ENCODE data around the gene WDR43. TPM values are rescaled to one million over a fixed set of nuclear protein-coding genes. Genes with fewer than 3 reads are reported as not detected.

The WDR43 gene
- total and polyA plus RNA-seq, 4 donors, result 9.0 to 53.1 (median 29.3) TPM

GRCh38 chr2:28905533-28905932 lies 11.1 kb downstream of the WDR43 start:
- no peaks in the 10 kb centered on the region for H3K4me1 ChIP-seq (ENCODE audit: control insufficient read depth in 1 of 2, insufficient read depth in 2 of 2, low read length in 2 of 2)
- WGBS, 2 donors, result 96 to 98% methylated on average over 3 of the region's 3 CpGs
- intact Hi-C loops (cut with DNase I), result no loop called here
- no peaks in the 10 kb centered on the region for H3K9me3 ChIP-seq (ENCODE audit: control insufficient read depth, low read length)
- ATAC-seq (ENCODE audit: low FRiP score) (no peak), DNase-seq (no peak)
- no peaks in the 10 kb centered on the region for H3K27me3 ChIP-seq (ENCODE audit: control insufficient read depth in 1 of 2, insufficient read depth in 2 of 2, low read length in 1 of 2)
- H3K4me3 ChIP-seq (ENCODE audit: low read length in 2 of 2), result no peak overlapping the region
- peaks cover 4 to 8% of the 10 kb centered on the region in 2 donors for H3K36me3 ChIP-seq (ENCODE audit: control insufficient read depth in 1 of 2, insufficient read depth in 2 of 2, low read length in 1 of 2)
- no peak overlapping the region for H3K27ac ChIP-seq (ENCODE audit: low read depth in 1 of 2, low read length in 2 of 2)

GRCh38 chr2:28906376-28906775 lies 11.9 kb downstream of the WDR43 start:
- Histone ChIP-seq H3K27ac (ENCODE audit: low read depth in 1 of 2, low read length in 2 of 2) (no peak overlapping the region), H3K27me3 (ENCODE audit: control insufficient read depth in 1 of 2, insufficient read depth in 2 of 2, low read length in 1 of 2) (no peaks in the 10 kb centered on the region), H3K9me3 (ENCODE audit: control insufficient read depth, low read length) (no peaks in the 10 kb centered on the region), H3K36me3 (ENCODE audit: control insufficient read depth in 1 of 2, insufficient read depth in 2 of 2, low read length in 1 of 2) (peaks cover 4 to 8% of the 10 kb centered on the region in 2 donors), H3K4me3 (ENCODE audit: low read length in 2 of 2) (no peak overlapping the region), H3K4me1 (ENCODE audit: control insufficient read depth in 1 of 2, insufficient read depth in 2 of 2, low read length in 2 of 2) (no peaks in the 10 kb centered on the region)
- DNase-seq (no peak), ATAC-seq (ENCODE audit: low FRiP score) (no peak)
- intact Hi-C loops (cut with DNase I), result no loop called here
- WGBS, 2 donors, result 90 to 94% methylated on average over 4 of the region's 4 CpGs

GRCh38 chr2:28906821-28907220 lies 12.4 kb downstream of the WDR43 start:
- H3K27ac ChIP-seq (ENCODE audit: low read depth in 1 of 2, low read length in 2 of 2), result no peak overlapping the region
- ATAC-seq (ENCODE audit: low FRiP score) (no peak), DNase-seq (no peak)
- no peaks in the 10 kb centered on the region for H3K27me3 ChIP-seq (ENCODE audit: control insufficient read depth in 1 of 2, insufficient read depth in 2 of 2, low read length in 1 of 2)
- intact Hi-C loops (cut with DNase I), result no loop called here
- no peaks in the 10 kb centered on the region for H3K9me3 ChIP-seq (ENCODE audit: control insufficient read depth, low read length)
- H3K4me3 ChIP-seq (ENCODE audit: low read length in 2 of 2), result no peak overlapping the region
- peaks cover 4 to 8% of the 10 kb centered on the region in 2 donors for H3K36me3 ChIP-seq (ENCODE audit: control insufficient read depth in 1 of 2, insufficient read depth in 2 of 2, low read length in 1 of 2)
- H3K4me1 ChIP-seq (ENCODE audit: control insufficient read depth in 1 of 2, insufficient read depth in 2 of 2, low read length in 2 of 2), result no peaks in the 10 kb centered on the region
- 96 to 100% methylated on average over 2 of the region's 2 CpGs for WGBS, 2 donors

GRCh38 chr2:28908172-28908571 lies 13.7 kb downstream of the WDR43 start:
- intact Hi-C loops (cut with DNase I), result no loop called here
- H3K36me3 ChIP-seq (ENCODE audit: control insufficient read depth in 1 of 2, insufficient read depth in 2 of 2, low read length in 1 of 2), result peaks cover 3 to 9% of the 10 kb centered on the region in 2 donors
- 0 to 39% methylated on average over 1 of the region's 1 CpG for whole genome bisulfite sequencing, 2 donors

GRCh38 chr2:28909655-28910353 lies 15.3 kb downstream of the WDR43 start:
- H3K4me1 ChIP-seq (ENCODE audit: control insufficient read depth in 1 of 2, insufficient read depth in 2 of 2, low read length in 2 of 2), result no peaks in the 10 kb centered on the region
- no peaks in the 10 kb centered on the region for H3K9me3 ChIP-seq (ENCODE audit: control insufficient read depth, low read length)
- no peak overlapping the region for H3K4me3 ChIP-seq (ENCODE audit: low read length in 2 of 2)
- H3K27ac ChIP-seq (ENCODE audit: low read depth in 1 of 2, low read length in 2 of 2), result no peak overlapping the region
- DNase-seq, result no peak
- peaks cover 3 to 12% of the 10 kb centered on the region in 2 donors for H3K36me3 ChIP-seq (ENCODE audit: control insufficient read depth in 1 of 2, insufficient read depth in 2 of 2, low read length in 1 of 2)
- intact Hi-C loops (cut with DNase I), result no loop called here
- no peaks in the 10 kb centered on the region for H3K27me3 ChIP-seq (ENCODE audit: control insufficient read depth in 1 of 2, insufficient read depth in 2 of 2, low read length in 1 of 2)
- ATAC-seq (ENCODE audit: low FRiP score), result no peak
- WGBS, 2 donors, result 83 to 85% methylated on average over 6 of the region's 6 CpGs

More at GRCh38 chr2:28908172-28908571, 13.7 kb downstream of the WDR43 start:
- H3K27me3 ChIP-seq (ENCODE audit: control insufficient read depth in 1 of 2, insufficient read depth in 2 of 2, low read length in 1 of 2), result no peaks in the 10 kb centered on the region
- no peak overlapping the region for H3K4me3 ChIP-seq (ENCODE audit: low read length in 2 of 2)
- H3K27ac ChIP-seq (ENCODE audit: low read depth in 1 of 2, low read length in 2 of 2), result no peak overlapping the region
- DNase-seq, result no peak
- no peaks in the 10 kb centered on the region for H3K9me3 ChIP-seq (ENCODE audit: control insufficient read depth, low read length)
- ATAC-seq (ENCODE audit: low FRiP score), result no peak
- H3K4me1 ChIP-seq (ENCODE audit: control insufficient read depth in 1 of 2, insufficient read depth in 2 of 2, low read length in 2 of 2), result no peaks in the 10 kb centered on the region

GRCh38 chr2:28915939-28916338 lies 21.5 kb downstream of the WDR43 start:
- Histone ChIP-seq H3K27ac (ENCODE audit: low read depth in 1 of 2, low read length in 2 of 2) (no peak overlapping the region), H3K36me3 (ENCODE audit: control insufficient read depth in 1 of 2, insufficient read depth in 2 of 2, low read length in 1 of 2) (peaks cover 2 to 8% of the 10 kb centered on the region in 2 donors), H3K27me3 (ENCODE audit: control insufficient read depth in 1 of 2, insufficient read depth in 2 of 2, low read length in 1 of 2) (no peaks in the 10 kb centered on the region), H3K9me3 (ENCODE audit: control insufficient read depth, low read length) (no peaks in the 10 kb centered on the region), H3K4me1 (ENCODE audit: control insufficient read depth in 1 of 2, insufficient read depth in 2 of 2, low read length in 2 of 2) (no peaks in the 10 kb centered on the region), H3K4me3 (ENCODE audit: low read length in 2 of 2) (no peak overlapping the region)
- no peak for DNase-seq
- intact Hi-C loops (cut with DNase I), result no loop called here
- ATAC-seq (ENCODE audit: low FRiP score), result no peak
- WGBS, 2 donors, result 77% methylated on average over 1 of the region's 1 CpG

GRCh38 chr2:28926847-28927246 lies 32.4 kb downstream of the WDR43 start:
- intact Hi-C loops (cut with DNase I), result no loop called here
- DNase-seq, result no peak
- 92 to 96% methylated on average over 4 of the region's 4 CpGs for WGBS, 2 donors
- Histone ChIP-seq H3K27ac (ENCODE audit: low read depth in 1 of 2, low read length in 2 of 2) (no peak overlapping the region), H3K4me1 (ENCODE audit: control insufficient read depth in 1 of 2, insufficient read depth in 2 of 2, low read length in 2 of 2) (no peaks in the 10 kb centered on the region), H3K36me3 (ENCODE audit: control insufficient read depth in 1 of 2, insufficient read depth in 2 of 2, low read length in 1 of 2) (peaks cover 5 to 13% of the 10 kb centered on the region in 2 donors), H3K4me3 (ENCODE audit: low read length in 2 of 2) (no peak overlapping the region), H3K9me3 (ENCODE audit: control insufficient read depth, low read length) (no peaks in the 10 kb centered on the region), H3K27me3 (ENCODE audit: control insufficient read depth in 1 of 2, insufficient read depth in 2 of 2, low read length in 1 of 2) (no peaks in the 10 kb centered on the region)
- ATAC-seq (ENCODE audit: low FRiP score), result no peak

GRCh38 chr2:28927469-28927868 lies 33.0 kb downstream of the WDR43 start:
- H3K36me3 ChIP-seq (ENCODE audit: control insufficient read depth in 1 of 2, insufficient read depth in 2 of 2, low read length in 1 of 2), result peaks cover 5 to 11% of the 10 kb centered on the region in 2 donors
- intact Hi-C loops (cut with DNase I), result no loop called here
- H3K4me1 ChIP-seq (ENCODE audit: control insufficient read depth in 1 of 2, insufficient read depth in 2 of 2, low read length in 2 of 2), result no peaks in the 10 kb centered on the region
- no peak overlapping the region for H3K4me3 ChIP-seq (ENCODE audit: low read length in 2 of 2)
- no peak for ATAC-seq (ENCODE audit: low FRiP score)
- H3K9me3 ChIP-seq (ENCODE audit: control insufficient read depth, low read length), result no peaks in the 10 kb centered on the region
- no peaks in the 10 kb centered on the region for H3K27me3 ChIP-seq (ENCODE audit: control insufficient read depth in 1 of 2, insufficient read depth in 2 of 2, low read length in 1 of 2)
- WGBS, 2 donors, result 88 to 91% methylated on average over 2 of the region's 2 CpGs
- DNase-seq, result no peak
- no peak overlapping the region for H3K27ac ChIP-seq (ENCODE audit: low read depth in 1 of 2, low read length in 2 of 2)

GRCh38 chr2:28927878-28928277 lies 33.4 kb downstream of the WDR43 start:
- Histone ChIP-seq H3K4me1 (ENCODE audit: control insufficient read depth in 1 of 2, insufficient read depth in 2 of 2, low read length in 2 of 2) (no peaks in the 10 kb centered on the region), H3K4me3 (ENCODE audit: low read length in 2 of 2) (no peak overlapping the region), H3K27me3 (ENCODE audit: control insufficient read depth in 1 of 2, insufficient read depth in 2 of 2, low read length in 1 of 2) (no peaks in the 10 kb centered on the region), H3K27ac (ENCODE audit: low read depth in 1 of 2, low read length in 2 of 2) (no peak overlapping the region), H3K9me3 (ENCODE audit: control insufficient read depth, low read length) (no peaks in the 10 kb centered on the region), H3K36me3 (ENCODE audit: control insufficient read depth in 1 of 2, insufficient read depth in 2 of 2, low read length in 1 of 2) (peaks cover 5 to 11% of the 10 kb centered on the region in 2 donors)
- ATAC-seq (ENCODE audit: low FRiP score) (no peak), DNase-seq (no peak)
- intact Hi-C loops (cut with DNase I), result no loop called here
- 91 to 93% methylated on average over 1 of the region's 1 CpG for WGBS, 2 donors
